C4-2B (cell line): Measurements from ENCODE around the gene ABHD15.
A peak's percentile ranks its signal among the peaks of the same experiment; 100 is the strongest.

Source experiments
- H3K27ac ChIP-seq: fragments of 450-650 bp; 2 replicates; pipeline ENCODE4 v1.5.1; 2017
- CTCF ChIP-seq: fragments of 450-650 bp; conservative IDR thresholded peaks from 2 replicates; pipeline ENCODE4 v1.5.1; 2017; ENCODE audit warnings: mild to moderate bottlenecking
- ZFX ChIP-seq: fragments of 450-650 bp; IDR thresholded peaks from 2 replicates; pipeline ENCODE4 v1.6.1; 2017

The ABHD15 gene

GRCh38 chr17:29597361-29598172 is 30.7 kb upstream of the ABHD15 start:
- TF ChIP-seq ZFX = no peak
- no peak for TF ChIP-seq CTCF
- no peak overlapping the region for H3K27ac ChIP-seq

DNA sequence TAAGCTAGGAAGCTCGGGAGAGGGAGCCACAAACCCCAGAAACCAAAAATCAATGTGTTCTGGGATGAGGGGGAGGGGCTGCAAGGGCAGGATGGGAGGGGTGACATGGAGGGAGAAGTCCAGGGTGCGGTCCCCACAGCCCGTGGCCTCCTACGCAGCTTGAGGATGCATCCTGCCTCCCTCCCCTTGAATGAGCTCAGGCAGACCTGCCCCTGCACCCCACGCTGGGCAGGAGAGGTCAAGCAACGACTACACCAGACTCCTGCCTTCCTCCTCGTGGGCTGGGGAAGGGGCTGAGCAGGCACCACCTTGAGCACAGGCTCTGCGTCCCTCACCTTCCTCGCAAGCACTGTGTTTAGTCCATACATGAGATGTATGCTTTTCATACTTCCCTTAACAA is 30.0 kb upstream of the ABHD15 start:
- TF ChIP-seq CTCF (no peak), ZFX (no peak)
- no peak overlapping the region for H3K27ac ChIP-seq

- TF ChIP-seq ZFX (no peak), CTCF (no peak)
- H3K27ac ChIP-seq = no peak overlapping the region
These were observed 29.3 kb upstream of the ABHD15 start for GRCh38 chr17:29595943-29596774.

DNA sequence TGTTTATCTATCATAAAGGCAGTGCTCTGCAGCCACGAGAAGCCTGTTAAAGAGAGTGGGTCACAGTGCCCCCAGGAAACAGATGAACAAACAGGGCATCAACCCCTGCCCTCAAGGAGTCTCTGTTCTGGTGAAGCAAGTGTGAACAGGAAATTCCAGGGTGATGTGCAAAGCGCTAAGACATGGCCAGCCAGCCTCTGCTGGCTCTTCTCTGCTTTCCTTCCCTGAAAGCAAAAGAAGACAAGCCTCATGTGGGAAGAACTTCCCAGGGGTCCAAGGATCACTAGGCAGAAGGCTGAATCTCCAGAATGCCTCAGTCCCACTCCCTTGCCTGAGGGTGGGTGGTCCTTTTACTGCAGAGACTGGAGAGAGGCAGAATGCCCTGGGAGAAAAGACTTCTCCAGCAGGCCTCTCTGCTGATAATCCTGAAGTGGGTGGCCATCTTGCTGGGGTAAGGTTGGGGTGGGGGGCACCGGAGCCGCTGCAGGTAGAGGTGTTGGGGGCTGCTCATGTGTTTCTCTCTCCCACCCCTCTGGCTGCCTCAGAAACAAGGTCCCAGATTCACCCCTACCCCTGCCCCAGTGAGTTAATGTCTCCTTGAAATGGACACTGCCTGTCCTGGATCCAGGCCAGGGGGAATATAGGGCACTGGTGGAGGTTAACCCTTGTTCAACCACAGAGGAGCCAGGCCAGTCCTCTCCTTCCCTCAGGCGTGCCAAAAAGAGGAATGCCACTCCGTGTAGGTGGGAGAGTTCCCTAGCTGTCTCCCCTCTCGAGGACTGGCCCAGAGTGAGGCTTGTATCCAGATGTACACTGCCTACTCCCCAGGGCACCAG is 28.5 kb upstream of the ABHD15 start:
- no peak overlapping the region for H3K27ac ChIP-seq

GRCh38 chr17:29594519-29595090 is 27.8 kb upstream of the ABHD15 start:
- peak overlapping the region; percentile 89 for H3K27ac ChIP-seq

More for the DNA sequence above, 28.5 kb upstream of the ABHD15 start:
- TF ChIP-seq ZFX = no peak
- TF ChIP-seq CTCF = no peak

More at GRCh38 chr17:29594519-29595090, 27.8 kb upstream of the ABHD15 start:
- TF ChIP-seq CTCF = no peak
- TF ChIP-seq ZFX = no peak
